Left lung (tissue), 10 donors: ENCODE data around the gene DDX3X. TPM values are rescaled to one million over a fixed set of nuclear protein-coding genes. Genes with fewer than 3 reads are reported as not detected.
"Not testable (repeated sequence)": the region's sequence is repeated elsewhere in the genome, so short reads cannot be mapped to it uniquely, and the experiment has no call there.

Source experiments
- ATAC-seq: fragments of 200-7000 bp; cut with Tn5 transposase; one replicate; pipeline ENCODE4 v1.9.1; 2020; ENCODE audit warnings: moderate library complexity
- DNase-seq, 4 donors: peaks; one replicate each; pipeline ENCODE4 v3.0.0-alpha.2; 2013 to 2020
- H3K27ac ChIP-seq, 2 donors: fragments of 200-600 bp; sonication (generic) in 1 of 2; one replicate each; pipeline versions ENCODE4 v1.5.0 to v1.8.0; 2020 to 2021
- H3K27me3 ChIP-seq, 2 donors: fragments of 200-600 bp; sonication (generic) in 1 of 2; one replicate each; pipeline versions ENCODE4 v1.5.0 to v1.8.0; 2020 to 2021
- H3K36me3 ChIP-seq, 2 donors: fragments of 200-600 bp; sonication (generic) in 1 of 2; one replicate each; pipeline versions ENCODE4 v1.5.0 to v1.8.0; 2020 to 2021
- H3K4me1 ChIP-seq, 2 donors: fragments of 200-600 bp; one replicate each; pipeline ENCODE4 v1.8.0; 2021
- H3K4me3 ChIP-seq, 2 donors: fragments of 200-600 bp; sonication (generic) in 1 of 2; one replicate each; pipeline versions ENCODE4 v1.5.0 to v1.8.0; 2020 to 2021; ENCODE audit warnings: mild to moderate bottlenecking in 1 of 2
- H3K9me3 ChIP-seq, 2 donors: fragments of 200-600 bp; sonication (generic) in 1 of 2; one replicate each; pipeline versions ENCODE4 v1.5.0 to v1.8.0; 2020 to 2021
- intact Hi-C, 2 donors: fragments of 100-400 bp; cut with DNase I; formaldehyde crosslinking; loops; one replicate each; pipeline versions ENCODE4 v1.11.2 to v1.14.2; 2022
- polyA plus RNA-seq, 6 donors: library from polyadenylated mRNA; unstranded; fragments of 120-200 nt; gene quantifications; one replicate each; pipeline ENCODE4 v1.2.1, GENCODE V29; 2013; ENCODE audit not compliant: insufficient read length in 6 of 6
- total RNA-seq, 2 donors: library from RNA; stranded (reverse); fragmentation: NEBNext Ultra II Directional; extraction: Animal tissue kit (Norgen Biotek cat#: 25700); gene quantifications; one replicate each; pipeline ENCODE4 v1.2.1, GENCODE V29; 2021
- TF ChIP-seq, protein P1 (sequence below), 2 donors: fragments of 200-600 bp; sonication (generic) in 1 of 2; IDR thresholded peaks; one replicate each; pipeline versions ENCODE4 v1.5.0 to v1.8.0; 2021; ENCODE audit warnings: antibody characterized with exemption in 2 of 2
- donor health status: DM: no; HTN: yes; CAD: no.
- donor health status: DM: no; HTN: no; CAD: no.

DDX3X gene
- total and polyA plus RNA-seq, 8 donors: 239 to 360 (median 266) TPM

- no peak overlapping the region for H3K27ac ChIP-seq
- H3K4me1 ChIP-seq: no peaks in the 10 kb centered on the region
- H3K36me3 ChIP-seq: no peaks in the 10 kb centered on the region
- no peaks in the 10 kb centered on the region for H3K9me3 ChIP-seq
- H3K4me3 ChIP-seq: no peak overlapping the region
- intact Hi-C loops: no loop called here
- ATAC-seq (no peak), DNase-seq (no peak)
- H3K27me3 ChIP-seq: no peaks in the 10 kb centered on the region
- TF ChIP-seq, protein P1, sequence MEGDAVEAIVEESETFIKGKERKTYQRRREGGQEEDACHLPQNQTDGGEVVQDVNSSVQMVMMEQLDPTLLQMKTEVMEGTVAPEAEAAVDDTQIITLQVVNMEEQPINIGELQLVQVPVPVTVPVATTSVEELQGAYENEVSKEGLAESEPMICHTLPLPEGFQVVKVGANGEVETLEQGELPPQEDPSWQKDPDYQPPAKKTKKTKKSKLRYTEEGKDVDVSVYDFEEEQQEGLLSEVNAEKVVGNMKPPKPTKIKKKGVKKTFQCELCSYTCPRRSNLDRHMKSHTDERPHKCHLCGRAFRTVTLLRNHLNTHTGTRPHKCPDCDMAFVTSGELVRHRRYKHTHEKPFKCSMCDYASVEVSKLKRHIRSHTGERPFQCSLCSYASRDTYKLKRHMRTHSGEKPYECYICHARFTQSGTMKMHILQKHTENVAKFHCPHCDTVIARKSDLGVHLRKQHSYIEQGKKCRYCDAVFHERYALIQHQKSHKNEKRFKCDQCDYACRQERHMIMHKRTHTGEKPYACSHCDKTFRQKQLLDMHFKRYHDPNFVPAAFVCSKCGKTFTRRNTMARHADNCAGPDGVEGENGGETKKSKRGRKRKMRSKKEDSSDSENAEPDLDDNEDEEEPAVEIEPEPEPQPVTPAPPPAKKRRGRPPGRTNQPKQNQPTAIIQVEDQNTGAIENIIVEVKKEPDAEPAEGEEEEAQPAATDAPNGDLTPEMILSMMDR (IDR thresholded peaks at IDR 0.05): no peak
Observed at GRCh38 chrX:41391606-41392005, 57.6 kb downstream of the DDX3X start.

GRCh38 chrX:41394293-41394692 lies 60.3 kb downstream of the DDX3X start:
- H3K36me3 ChIP-seq: no peaks in the 10 kb centered on the region
- no peaks in the 10 kb centered on the region for H3K27me3 ChIP-seq
- intact Hi-C loops: no loop called here
- H3K27ac ChIP-seq: no peak overlapping the region
- H3K9me3 ChIP-seq: peaks cover 0 to 2% of the 10 kb centered on the region in 2 donors
- DNase-seq: no peak
- TF ChIP-seq, protein P1 (IDR thresholded peaks at IDR 0.05): no peak
- no peak for ATAC-seq
- no peak overlapping the region for H3K4me3 ChIP-seq
- no peaks in the 10 kb centered on the region for H3K4me1 ChIP-seq

- Histone ChIP-seq H3K27me3 (no peaks in the 10 kb centered on the region), H3K27ac (no peak overlapping the region), H3K4me3 (no peak overlapping the region), H3K4me1 (no peaks in the 10 kb centered on the region), H3K36me3 (no peaks in the 10 kb centered on the region), H3K9me3 (peaks cover 0 to 2% of the 10 kb centered on the region in 2 donors)
- TF ChIP-seq, protein P1 (IDR thresholded peaks at IDR 0.05): no peak
- ATAC-seq (no peak), DNase-seq (no peak)
- intact Hi-C loops: no loop called here
Observed at GRCh38 chrX:41397219-41397618, 63.3 kb downstream of the DDX3X start.

GRCh38 chrX:41397768-41398167 lies 63.8 kb downstream of the DDX3X start:
- Histone ChIP-seq H3K36me3 (no peaks in the 10 kb centered on the region), H3K27ac (no peak overlapping the region), H3K4me3 (no peak overlapping the region), H3K27me3 (no peaks in the 10 kb centered on the region), H3K9me3 (peaks cover 0 to 4% of the 10 kb centered on the region in 2 donors), H3K4me1 (no peaks in the 10 kb centered on the region)
- DNase-seq (no peak), ATAC-seq (no peak)
- intact Hi-C loops: no loop called here
- TF ChIP-seq, protein P1 (IDR thresholded peaks at IDR 0.05): no peak

DNA sequence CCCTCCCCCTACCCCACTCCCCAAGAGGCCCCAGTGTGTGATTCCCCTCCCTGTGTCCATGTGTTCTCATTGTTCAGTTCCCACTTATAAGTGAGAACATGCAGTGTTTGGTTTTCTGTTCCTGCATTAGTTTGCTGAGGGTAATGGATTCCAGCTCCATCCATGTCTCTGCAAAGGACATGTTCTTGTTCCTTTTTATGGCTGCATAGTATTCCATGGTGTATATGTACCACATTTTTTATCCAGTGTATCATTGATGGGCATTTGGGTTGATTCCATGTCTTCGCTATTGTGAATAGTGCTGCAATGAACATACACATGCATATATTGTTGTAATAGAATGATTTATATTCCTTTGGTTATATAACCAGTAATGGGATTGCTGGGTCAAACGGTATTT lies 68.6 kb downstream of the DDX3X start:
- H3K4me1 ChIP-seq, H3K9me3 ChIP-seq, H3K27me3 ChIP-seq, H3K36me3 ChIP-seq, DNase-seq, H3K27ac ChIP-seq, H3K4me3 ChIP-seq, ATAC-seq, intact Hi-C loops: not testable (repeated sequence)

DNA sequence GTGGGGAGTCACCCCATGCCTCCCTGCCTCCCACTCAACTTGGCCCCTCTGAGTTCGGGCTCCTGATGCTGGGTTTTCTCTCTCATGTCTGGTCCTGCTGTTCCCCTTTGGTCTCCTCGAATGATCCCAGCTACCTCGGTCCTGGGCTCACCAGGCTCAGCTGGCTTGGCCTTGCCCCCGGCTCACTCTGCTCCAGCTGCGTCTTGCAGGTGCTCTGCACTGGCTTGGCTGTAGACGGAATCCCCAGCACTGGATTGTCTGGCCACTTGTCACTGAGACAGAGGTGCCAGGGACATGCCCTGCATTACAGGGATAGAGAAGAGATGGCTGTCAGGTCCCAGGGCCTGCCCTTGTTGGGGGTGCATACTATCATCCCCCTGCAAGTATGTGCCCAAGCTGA lies 71.6 kb downstream of the DDX3X start:
- H3K36me3 ChIP-seq: no peaks in the 10 kb centered on the region
- peaks cover 0 to 2% of the 10 kb centered on the region in 2 donors for H3K9me3 ChIP-seq
- ATAC-seq (no peak), DNase-seq (no peak)
- H3K4me3 ChIP-seq: no peak overlapping the region
- TF ChIP-seq, protein P1 (IDR thresholded peaks at IDR 0.05): no peak
- no peak overlapping the region for H3K27ac ChIP-seq
- no peaks in the 10 kb centered on the region for H3K4me1 ChIP-seq
- intact Hi-C loops: no loop called here
- no peaks in the 10 kb centered on the region for H3K27me3 ChIP-seq
